ENCODE measurements around the gene GNAQ.

Gene GNAQ

GRCh38 chr9:78015241-78015640 is 16.4 kb downstream of the GNAQ start:
- Mint-ChIP-seq H3K4me1 (peaks cover 20% of the 10 kb centered on the region), H3K27ac (no peak overlapping the region), H3K9me3 (no peaks in the 10 kb centered on the region), H3K27me3 (ENCODE audit: low read depth, poor library complexity) (no peaks in the 10 kb centered on the region), H3K36me3 (ENCODE audit: low read depth) (peaks cover 43% of the 10 kb centered on the region), H3K4me3 (no peak overlapping the region)
- TF ChIP-seq CTCF (IDR thresholded peaks at IDR 0.05): no peak
- DNase-seq: no peak

- no peak for TF ChIP-seq CTCF (IDR thresholded peaks at IDR 0.05)
- Mint-ChIP-seq H3K27me3 (ENCODE audit: low read depth, poor library complexity) (no peaks in the 10 kb centered on the region), H3K27ac (no peak overlapping the region), H3K4me3 (no peak overlapping the region), H3K4me1 (peaks cover 21% of the 10 kb centered on the region), H3K9me3 (no peaks in the 10 kb centered on the region), H3K36me3 (ENCODE audit: low read depth) (peaks cover 40% of the 10 kb centered on the region)
- no peak for DNase-seq
Measured at GRCh38 chr9:78014776-78015175, 16.8 kb downstream of the GNAQ start.

GRCh38 chr9:78013934-78014333 is 17.7 kb downstream of the GNAQ start:
- DNase-seq: no peak
- TF ChIP-seq CTCF (IDR thresholded peaks at IDR 0.05): no peak
- Mint-ChIP-seq H3K27me3 (ENCODE audit: low read depth, poor library complexity) (no peaks in the 10 kb centered on the region), H3K27ac (no peak overlapping the region), H3K9me3 (no peaks in the 10 kb centered on the region), H3K4me1 (peaks cover 27% of the 10 kb centered on the region), H3K4me3 (no peak overlapping the region), H3K36me3 (ENCODE audit: low read depth) (peaks cover 40% of the 10 kb centered on the region)

GRCh38 chr9:78011049-78011448 is 20.6 kb downstream of the GNAQ start:
- no peak for DNase-seq
- peaks cover 36% of the 10 kb centered on the region for H3K36me3 Mint-ChIP-seq (ENCODE audit: low read depth)
- H3K4me3 Mint-ChIP-seq: no peak overlapping the region
- no peak overlapping the region for H3K27ac Mint-ChIP-seq
- no peaks in the 10 kb centered on the region for H3K27me3 Mint-ChIP-seq (ENCODE audit: low read depth, poor library complexity)
- TF ChIP-seq CTCF (IDR thresholded peaks at IDR 0.05): no peak
- peaks cover 29% of the 10 kb centered on the region for H3K4me1 Mint-ChIP-seq
- H3K9me3 Mint-ChIP-seq: no peaks in the 10 kb centered on the region

GRCh38 chr9:78010445-78010844 is 21.2 kb downstream of the GNAQ start:
- peaks cover 42% of the 10 kb centered on the region for H3K36me3 Mint-ChIP-seq (ENCODE audit: low read depth)
- no peak for TF ChIP-seq CTCF (IDR thresholded peaks at IDR 0.05)
- H3K27me3 Mint-ChIP-seq (ENCODE audit: low read depth, poor library complexity): no peaks in the 10 kb centered on the region
- peaks cover 29% of the 10 kb centered on the region for H3K4me1 Mint-ChIP-seq
- DNase-seq: no peak
- no peaks in the 10 kb centered on the region for H3K9me3 Mint-ChIP-seq
- no peak overlapping the region for H3K27ac Mint-ChIP-seq
- H3K4me3 Mint-ChIP-seq: no peak overlapping the region

GRCh38 chr9:78009186-78009585 is 22.4 kb downstream of the GNAQ start:
- H3K27ac Mint-ChIP-seq: no peak overlapping the region
- DNase-seq: no peak
- TF ChIP-seq CTCF (IDR thresholded peaks at IDR 0.05): no peak
- peaks cover 41% of the 10 kb centered on the region for H3K36me3 Mint-ChIP-seq (ENCODE audit: low read depth)
- peaks cover 29% of the 10 kb centered on the region for H3K4me1 Mint-ChIP-seq
- no peaks in the 10 kb centered on the region for H3K9me3 Mint-ChIP-seq
- H3K27me3 Mint-ChIP-seq (ENCODE audit: low read depth, poor library complexity): no peaks in the 10 kb centered on the region
- no peak overlapping the region for H3K4me3 Mint-ChIP-seq
